WTC11 (cell line): ENCODE results near the gene SULT2A1. TPM values are rescaled to one million over a fixed set of nuclear protein-coding genes. Genes with fewer than 3 reads are reported as not detected.

Experiments
- ATAC-seq: fragments of 200-7000 bp; cut with Tn5 transposase; 2 replicates; pipeline ENCODE4 v1.10.0; 2021; ENCODE audit warnings: mild to moderate bottlenecking, moderate library complexity
- CTCF ChIA-PET: fragments of 300-600 bp; sonication (Branson Sonifier 250); formaldehyde crosslinking; loops from one replicate; lab custom pipeline; 2021; ENCODE audit warnings: antibody characterized with exemption; lab: Charles Lee
- POLR2A ChIA-PET: fragments of 350-600 bp; sonication (Branson Sonifier 250); formaldehyde crosslinking; loops from one replicate; lab custom pipeline; 2021; ENCODE audit warnings: antibody characterized with exemption; lab: Charles Lee
- DNase-seq: peaks from one replicate; pipeline ENCODE4 v3.0.0; 2021; ENCODE audit warnings: low spot score
- H3K27ac Mint-ChIP-seq: 2 replicates; pipeline ENCODE4 v1.8.0; 2021; ENCODE audit warnings: mixed read lengths
- H3K27me3 Mint-ChIP-seq: 2 replicates; pipeline ENCODE4 v1.8.0; 2021; ENCODE audit warnings: low read depth, mild to moderate bottlenecking, moderate library complexity, mixed read lengths
- H3K36me3 Mint-ChIP-seq: 2 replicates; pipeline ENCODE4 v1.8.0; 2021; ENCODE audit warnings: mixed read lengths
- H3K4me1 Mint-ChIP-seq: 2 replicates; pipeline ENCODE4 v1.8.0; 2022; ENCODE audit warnings: mixed read lengths
- H3K4me3 Mint-ChIP-seq: 2 replicates; pipeline ENCODE4 v1.8.0; 2021; ENCODE audit warnings: mild to moderate bottlenecking, moderate library complexity, mixed read lengths
- H3K9me3 Mint-ChIP-seq: 2 replicates; pipeline ENCODE4 v1.8.0; 2021; ENCODE audit warnings: mixed read lengths
- CREM ChIP-seq: sonication (generic); formaldehyde crosslinking; IDR thresholded peaks from 2 replicates; pipeline ENCODE4 v1.8.1; 2022; ENCODE audit warnings: mild to moderate bottlenecking, missing genetic modification reagents, moderate library complexity
- ELF4 ChIP-seq: sonication (generic); formaldehyde crosslinking; IDR thresholded peaks from 2 replicates; pipeline ENCODE4 v1.8.1; 2022; ENCODE audit warnings: low read depth, mild to moderate bottlenecking, moderate library complexity, missing genetic modification reagents
- ETV6 ChIP-seq: sonication (generic); formaldehyde crosslinking; IDR thresholded peaks from 2 replicates; pipeline ENCODE4 v1.8.1; 2022; ENCODE audit warnings: mild to moderate bottlenecking, missing genetic modification reagents
- FOXJ3 ChIP-seq: sonication (generic); formaldehyde crosslinking; IDR thresholded peaks from 2 replicates; pipeline ENCODE4 v1.9.0; 2021; ENCODE audit warnings: missing genetic modification reagents, mild to moderate bottlenecking, borderline replicate concordance
- FOXK1 ChIP-seq: sonication (generic); formaldehyde crosslinking; IDR thresholded peaks from 2 replicates; pipeline ENCODE4 v1.8.0; 2022; ENCODE audit warnings: mild to moderate bottlenecking, moderate library complexity, missing genetic modification reagents
- FOXP1 ChIP-seq: sonication (generic); formaldehyde crosslinking; IDR thresholded peaks from 2 replicates; pipeline ENCODE4 v1.8.0; 2022; ENCODE audit warnings: missing genetic modification reagents, mild to moderate bottlenecking, moderate library complexity, borderline replicate concordance
- GABPB1 ChIP-seq: sonication (generic); formaldehyde crosslinking; IDR thresholded peaks from 2 replicates; pipeline ENCODE4 v1.8.1; 2023; ENCODE audit warnings: mild to moderate bottlenecking, missing genetic modification reagents
- GRHL2 ChIP-seq: fragments of 250-450 bp; sonication (Bioruptor Pico); IDR thresholded peaks from 2 replicates; pipeline ENCODE4 v1.8.0; 2022; ENCODE audit warnings: mild to moderate bottlenecking, moderate library complexity; ENCODE audit not compliant: insufficient replicate concordance, severe bottlenecking
- JUN ChIP-seq: sonication (generic); formaldehyde crosslinking; IDR thresholded peaks from 2 replicates; pipeline ENCODE4 v1.8.0; 2023; ENCODE audit warnings: mild to moderate bottlenecking, missing genetic modification reagents
- MLX ChIP-seq: sonication (generic); formaldehyde crosslinking; IDR thresholded peaks from 2 replicates; pipeline ENCODE4 v1.8.1; 2023; ENCODE audit warnings: mild to moderate bottlenecking, missing genetic modification reagents, moderate library complexity
- NFE2L1 ChIP-seq: sonication (generic); formaldehyde crosslinking; IDR thresholded peaks from 2 replicates; pipeline ENCODE4 v1.8.1; 2023; ENCODE audit warnings: missing genetic modification reagents
- NR1H2 ChIP-seq: sonication (generic); formaldehyde crosslinking; IDR thresholded peaks from 2 replicates; pipeline ENCODE4 v1.9.0; 2021; ENCODE audit warnings: mild to moderate bottlenecking, moderate library complexity, missing genetic modification reagents
- OVOL2 ChIP-seq: fragments of 250-450 bp; sonication (Bioruptor Pico); IDR thresholded peaks from 2 replicates; pipeline ENCODE4 v1.9.0; 2021; ENCODE audit warnings: mild to moderate bottlenecking, borderline replicate concordance
- PREB ChIP-seq: sonication (generic); formaldehyde crosslinking; IDR thresholded peaks from 2 replicates; pipeline ENCODE4 v1.8.1; 2022; ENCODE audit warnings: mild to moderate bottlenecking, missing genetic modification reagents, moderate library complexity, borderline replicate concordance
- PRRX2 ChIP-seq: fragments of 250-450 bp; sonication (Bioruptor Pico); IDR thresholded peaks from 2 replicates; pipeline ENCODE4 v1.8.0; 2021; ENCODE audit warnings: mild to moderate bottlenecking
- RORB ChIP-seq: fragments of 250-450 bp; sonication (Bioruptor Pico); IDR thresholded peaks from 2 replicates; pipeline ENCODE4 v1.9.0; 2021; ENCODE audit warnings: mild to moderate bottlenecking
- SMAD3 ChIP-seq: sonication (generic); formaldehyde crosslinking; IDR thresholded peaks from 2 replicates; pipeline ENCODE4 v1.8.0; 2022; ENCODE audit warnings: missing genetic modification reagents, mild to moderate bottlenecking, borderline replicate concordance
- SP1 ChIP-seq: sonication (generic); formaldehyde crosslinking; conservative IDR thresholded peaks from 2 replicates; pipeline ENCODE4 v1.8.1; 2022; ENCODE audit warnings: missing genetic modification reagents
- TCF7 ChIP-seq: sonication (generic); formaldehyde crosslinking; IDR thresholded peaks from 2 replicates; pipeline ENCODE4 v1.8.0; 2022; ENCODE audit warnings: mild to moderate bottlenecking, low read depth, missing genetic modification reagents, moderate library complexity
- TP53 ChIP-seq: sonication (generic); formaldehyde crosslinking; IDR thresholded peaks from 2 replicates; pipeline ENCODE4 v1.8.1; 2023; ENCODE audit warnings: mild to moderate bottlenecking, missing genetic modification reagents
- USF2 ChIP-seq: sonication (generic); formaldehyde crosslinking; IDR thresholded peaks from 2 replicates; pipeline ENCODE4 v1.8.1; 2023; ENCODE audit warnings: mild to moderate bottlenecking, missing genetic modification reagents, moderate library complexity
- ZMAT4 ChIP-seq: fragments of 250-450 bp; sonication (Bioruptor Pico); IDR thresholded peaks from 2 replicates; pipeline ENCODE4 v1.9.0; 2021; ENCODE audit warnings: mild to moderate bottlenecking
- ZNF121 ChIP-seq: sonication (generic); formaldehyde crosslinking; IDR thresholded peaks from 2 replicates; pipeline ENCODE4 v1.8.0; 2023; ENCODE audit warnings: missing genetic modification reagents
- ZNF263 ChIP-seq: sonication (generic); formaldehyde crosslinking; IDR thresholded peaks from 2 replicates; pipeline ENCODE4 v1.8.1; 2022; ENCODE audit warnings: low read depth, mild to moderate bottlenecking, moderate library complexity, missing genetic modification reagents
- ZNF416 ChIP-seq: fragments of 250-450 bp; sonication (Bioruptor Pico); IDR thresholded peaks from 2 replicates; pipeline ENCODE4 v1.9.0; 2021; ENCODE audit warnings: mild to moderate bottlenecking, inconsistent platforms
- total RNA-seq: library from RNA; stranded (reverse); gene quantifications from 3 replicates; pipeline ENCODE4 v1.2.3, GENCODE V29; 2021
- TF ChIP-seq, protein P1 (sequence below): sonication (generic); formaldehyde crosslinking; IDR thresholded peaks from 2 replicates; pipeline ENCODE4 v1.8.1; 2022; ENCODE audit warnings: low read depth, mild to moderate bottlenecking, moderate library complexity, missing genetic modification reagents, borderline replicate concordance
- TF ChIP-seq, protein P2 (sequence below): sonication (generic); formaldehyde crosslinking; IDR thresholded peaks from 2 replicates; pipeline ENCODE4 v1.8.0; 2022; ENCODE audit warnings: mild to moderate bottlenecking, missing genetic modification reagents
- TF ChIP-seq, protein P3 (sequence below): sonication (generic); formaldehyde crosslinking; conservative IDR thresholded peaks from 2 replicates; pipeline ENCODE4 v1.8.1; 2022; ENCODE audit warnings: mild to moderate bottlenecking, missing genetic modification reagents
- TF ChIP-seq, protein P4 (sequence below): sonication (generic); formaldehyde crosslinking; IDR thresholded peaks from 2 replicates; pipeline ENCODE4 v1.8.1; 2022; ENCODE audit warnings: missing genetic modification reagents, borderline replicate concordance

Gene SULT2A1
- total RNA-seq, 1 experiment from 2014 or later = 0.31 TPM

DNA sequence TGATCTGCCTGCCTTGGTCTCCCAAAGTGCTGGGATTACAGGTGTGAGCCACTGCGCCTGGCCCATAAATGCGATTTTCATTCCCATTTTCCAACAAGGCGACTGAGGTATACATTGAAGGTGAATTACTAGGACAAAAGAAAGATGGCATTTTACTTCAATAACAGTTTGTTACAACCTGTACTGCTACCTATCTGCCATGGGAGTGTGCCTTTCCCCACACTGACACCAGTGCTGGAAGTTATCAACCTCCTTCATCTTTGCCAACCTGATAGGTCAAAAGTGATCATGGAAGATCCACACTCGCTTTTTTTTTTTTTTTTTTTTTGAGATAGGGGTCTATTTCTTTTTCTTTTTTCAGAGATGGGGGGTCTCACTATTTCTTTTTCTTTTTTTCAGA lies 53.4 kb downstream of the SULT2A1 start:
- no peak for ATAC-seq
- CTCF ChIA-PET = no interaction called here
- H3K9me3 Mint-ChIP-seq = no peaks in the 10 kb centered on the region
- TF ChIP-seq PRRX2 (CRISPR knock-in tag) (no peak), TP53 (no peak), ZNF121 (CRISPR knock-in tag) (no peak), ELF4 (CRISPR knock-in tag) (no peak), FOXK1 (no peak), MLX (CRISPR knock-in tag) (no peak), CREM (CRISPR knock-in tag) (no peak), PREB (CRISPR knock-in tag) (no peak), GRHL2 (CRISPR knock-in tag) (no peak), ZNF416 (CRISPR knock-in tag) (no peak), FOXJ3 (no peak), SP1 (no peak), FOXP1 (CRISPR knock-in tag) (no peak), TCF7 (no peak), NFE2L1 (CRISPR knock-in tag) (no peak), OVOL2 (CRISPR knock-in tag) (no peak)
- TF ChIP-seq, protein P1, sequence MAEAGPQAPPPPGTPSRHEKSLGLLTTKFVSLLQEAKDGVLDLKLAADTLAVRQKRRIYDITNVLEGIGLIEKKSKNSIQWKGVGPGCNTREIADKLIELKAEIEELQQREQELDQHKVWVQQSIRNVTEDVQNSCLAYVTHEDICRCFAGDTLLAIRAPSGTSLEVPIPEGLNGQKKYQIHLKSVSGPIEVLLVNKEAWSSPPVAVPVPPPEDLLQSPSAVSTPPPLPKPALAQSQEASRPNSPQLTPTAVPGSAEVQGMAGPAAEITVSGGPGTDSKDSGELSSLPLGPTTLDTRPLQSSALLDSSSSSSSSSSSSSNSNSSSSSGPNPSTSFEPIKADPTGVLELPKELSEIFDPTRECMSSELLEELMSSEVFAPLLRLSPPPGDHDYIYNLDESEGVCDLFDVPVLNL (CRISPR knock-in tag) = no peak
- TF ChIP-seq, protein P2, sequence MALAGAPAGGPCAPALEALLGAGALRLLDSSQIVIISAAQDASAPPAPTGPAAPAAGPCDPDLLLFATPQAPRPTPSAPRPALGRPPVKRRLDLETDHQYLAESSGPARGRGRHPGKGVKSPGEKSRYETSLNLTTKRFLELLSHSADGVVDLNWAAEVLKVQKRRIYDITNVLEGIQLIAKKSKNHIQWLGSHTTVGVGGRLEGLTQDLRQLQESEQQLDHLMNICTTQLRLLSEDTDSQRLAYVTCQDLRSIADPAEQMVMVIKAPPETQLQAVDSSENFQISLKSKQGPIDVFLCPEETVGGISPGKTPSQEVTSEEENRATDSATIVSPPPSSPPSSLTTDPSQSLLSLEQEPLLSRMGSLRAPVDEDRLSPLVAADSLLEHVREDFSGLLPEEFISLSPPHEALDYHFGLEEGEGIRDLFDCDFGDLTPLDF (CRISPR knock-in tag) = no peak
- TF ChIP-seq, protein P3, sequence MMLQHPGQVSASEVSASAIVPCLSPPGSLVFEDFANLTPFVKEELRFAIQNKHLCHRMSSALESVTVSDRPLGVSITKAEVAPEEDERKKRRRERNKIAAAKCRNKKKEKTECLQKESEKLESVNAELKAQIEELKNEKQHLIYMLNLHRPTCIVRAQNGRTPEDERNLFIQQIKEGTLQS (CRISPR knock-in tag) = no peak
- no peak overlapping the region for H3K27ac Mint-ChIP-seq
- POLR2A ChIA-PET = no interaction called here
- no peaks in the 10 kb centered on the region for H3K27me3 Mint-ChIP-seq
- H3K36me3 Mint-ChIP-seq = no peaks in the 10 kb centered on the region
- no peak for DNase-seq
- peaks cover 9% of the 10 kb centered on the region for H3K4me1 Mint-ChIP-seq
- no peak overlapping the region for H3K4me3 Mint-ChIP-seq

GRCh38 chr19:47826800-47827199 lies 59.3 kb downstream of the SULT2A1 start:
- CTCF ChIA-PET = interaction anchor here (0.6 to 4.2 kb wide), 9 partner anchors 11 to 114 kb away, joined by 3 to 28 read pairs (median 5); partner anchors contain the start of gene EHD2
- TF ChIP-seq JUN (CRISPR knock-in tag) = no peak
- no peak for TF ChIP-seq GABPB1 (CRISPR knock-in tag)
- TF ChIP-seq ZMAT4 (CRISPR knock-in tag) = no peak
- TF ChIP-seq ETV6 = no peak
- TF ChIP-seq SP1 = no peak
- TF ChIP-seq TP53 = no peak
- TF ChIP-seq, protein P4, sequence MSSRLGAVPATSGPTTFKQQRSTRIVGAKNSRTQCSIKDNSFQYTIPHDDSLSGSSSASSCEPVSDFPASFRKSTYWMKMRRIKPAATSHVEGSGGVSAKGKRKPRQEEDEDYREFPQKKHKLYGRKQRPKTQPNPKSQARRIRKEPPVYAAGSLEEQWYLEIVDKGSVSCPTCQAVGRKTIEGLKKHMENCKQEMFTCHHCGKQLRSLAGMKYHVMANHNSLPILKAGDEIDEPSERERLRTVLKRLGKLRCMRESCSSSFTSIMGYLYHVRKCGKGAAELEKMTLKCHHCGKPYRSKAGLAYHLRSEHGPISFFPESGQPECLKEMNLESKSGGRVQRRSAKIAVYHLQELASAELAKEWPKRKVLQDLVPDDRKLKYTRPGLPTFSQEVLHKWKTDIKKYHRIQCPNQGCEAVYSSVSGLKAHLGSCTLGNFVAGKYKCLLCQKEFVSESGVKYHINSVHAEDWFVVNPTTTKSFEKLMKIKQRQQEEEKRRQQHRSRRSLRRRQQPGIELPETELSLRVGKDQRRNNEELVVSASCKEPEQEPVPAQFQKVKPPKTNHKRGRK (CRISPR knock-in tag) = no peak
- no peak for TF ChIP-seq RORB (CRISPR knock-in tag)
- no peak for TF ChIP-seq ZNF263
- TF ChIP-seq NR1H2 (CRISPR knock-in tag) = no peak
- TF ChIP-seq SMAD3 (CRISPR knock-in tag) = no peak
- TF ChIP-seq NFE2L1 (CRISPR knock-in tag) = no peak
- TF ChIP-seq FOXK1 = no peak
- TF ChIP-seq ZNF416 (CRISPR knock-in tag) = no peak
- no peak for TF ChIP-seq USF2 (CRISPR knock-in tag)
- no peak for TF ChIP-seq TCF7

More at GRCh38 chr19:47826800-47827199, 59.3 kb downstream of the SULT2A1 start:
- H3K27me3 Mint-ChIP-seq = peaks cover 3% of the 10 kb centered on the region; the same call in 1 of the 2 replicates
- DNase-seq (no peak), ATAC-seq (no peak)
- H3K27ac Mint-ChIP-seq = no peak overlapping the region
- no peaks in the 10 kb centered on the region for H3K36me3 Mint-ChIP-seq
- no peak overlapping the region for H3K4me3 Mint-ChIP-seq
- peaks cover 17% of the 10 kb centered on the region for H3K4me1 Mint-ChIP-seq
- H3K9me3 Mint-ChIP-seq = no peaks in the 10 kb centered on the region
- POLR2A ChIA-PET = no interaction called here
